Common myeloid progenitor, CD34-positive (primary cell): ENCODE data around the gene CCDC194.

ENCODE experiments used
- CTCF ChIA-PET: fragments of 350-600 bp; sonication (Branson Sonifier 250); formaldehyde crosslinking; loops from one replicate; lab custom pipeline; 2021; ENCODE audit warnings: antibody characterized with exemption; lab: Charles Lee
- POLR2A ChIA-PET: fragments of 350-600 bp; sonication (Branson Sonifier 250); formaldehyde crosslinking; loops from one replicate; lab custom pipeline; 2021; ENCODE audit warnings: antibody characterized with exemption; lab: Charles Lee
- DNase-seq, 3 donors: peaks; one replicate each; pipeline versions ENCODE4 v3.0.0 to v3.0.0-alpha.2; 2013
- H3K27ac ChIP-seq, 2 experiments: 1 replicate in 1 of 2; 2 replicates in 1 of 2; pipeline ENCODE4 v1.7.0; 2013; ENCODE audit warnings: inconsistent platforms in 2 of 2, low read length in 2 of 2, mild to moderate bottlenecking in 2 of 2, low read depth in 1 of 2, moderate library complexity in 1 of 2; ENCODE audit not compliant: severe bottlenecking in 2 of 2, insufficient read depth in 1 of 2, poor library complexity in 1 of 2
- H3K27me3 ChIP-seq, 5 experiments: replicated peaks in 2 of 5; 1 replicate in 3 of 5; 2 replicates in 2 of 5; pipeline versions ENCODE4 v1.6.1 to v1.7.0; 2013; ENCODE audit warnings: low read length in 4 of 5, mild to moderate bottlenecking in 2 of 5, moderate library complexity in 2 of 5, inconsistent platforms in 1 of 5; ENCODE audit not compliant: insufficient read depth in 5 of 5, control insufficient read depth in 4 of 5
- H3K36me3 ChIP-seq, 4 experiments: 1 replicate in 2 of 4; 2 replicates in 2 of 4; pipeline versions ENCODE4 v1.6.1 to v1.7.0; 2013; ENCODE audit warnings: low read length in 3 of 4, control low read depth in 1 of 4, mild to moderate bottlenecking in 1 of 4; ENCODE audit not compliant: control insufficient read depth in 4 of 4, insufficient read depth in 4 of 4
- H3K4me1 ChIP-seq, 4 experiments: 1 replicate in 3 of 4; 2 replicates in 1 of 4; pipeline versions ENCODE4 v1.6.1 to v1.7.1; 2013; ENCODE audit warnings: low read length in 3 of 4, mild to moderate bottlenecking in 3 of 4, control low read depth in 1 of 4, inconsistent platforms in 1 of 4, moderate library complexity in 1 of 4; ENCODE audit not compliant: control insufficient read depth in 4 of 4, insufficient read depth in 4 of 4; ENCODE audit errors: control extremely low read depth in 1 of 4
- H3K4me3 ChIP-seq, 7 experiments: 1 replicate in 4 of 7; 2 replicates in 3 of 7; pipeline versions ENCODE4 v1.5.1 to v1.7.0; 2013; ENCODE audit warnings: mild to moderate bottlenecking in 7 of 7, low read length in 6 of 7, moderate library complexity in 6 of 7, inconsistent platforms in 2 of 7, low read depth in 2 of 7, control low read depth in 1 of 7; ENCODE audit not compliant: insufficient read depth in 4 of 7, control insufficient read depth in 1 of 7; ENCODE audit errors: extremely low read depth in 1 of 7
- H3K9me3 ChIP-seq, 5 experiments: 1 replicate in 4 of 5; 2 replicates in 1 of 5; pipeline versions ENCODE4 v1.6.1 to v1.7.1; 2013; ENCODE audit warnings: low read length in 4 of 5, mild to moderate bottlenecking in 2 of 5, inconsistent platforms in 1 of 5, low read depth in 1 of 5, moderate library complexity in 1 of 5; ENCODE audit not compliant: control insufficient read depth in 4 of 5, insufficient read depth in 2 of 5; ENCODE audit errors: control extremely low read depth in 1 of 5
- WGBS: methylation state at CpG from one replicate; pipeline ENCODE4 v1.1.5; 2013; ENCODE audit not compliant: insufficient coverage; 5-methylcytosine and 5-hydroxymethylcytosine counted together

CCDC194 gene

DNA sequence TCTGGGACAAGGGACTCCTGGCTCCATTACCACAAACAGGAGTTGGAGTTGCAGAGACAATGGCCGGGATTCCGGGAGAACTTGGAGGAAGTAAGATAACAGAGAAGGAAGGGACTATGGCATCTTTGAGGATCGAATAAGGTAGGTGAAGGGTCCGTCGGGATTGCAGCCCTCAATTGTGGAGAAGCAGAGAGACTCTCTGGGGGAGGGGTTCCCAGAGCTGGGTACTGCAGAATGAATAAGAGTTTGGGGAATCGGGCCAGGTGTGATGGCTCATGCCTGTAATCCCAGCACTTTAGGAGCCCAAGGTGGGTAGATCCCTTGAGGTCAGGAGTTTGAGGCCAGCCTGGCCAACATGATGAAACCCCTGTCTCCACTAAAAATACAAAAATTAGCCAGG, 7.6 kb upstream of the CCDC194 start:
- no peak for DNase-seq
- POLR2A ChIA-PET = no interaction called here
- Histone ChIP-seq H3K4me1 (peaks cover 9 to 43% (median 33%) of the 10 kb centered on the region in 4 experiments), H3K27ac (no peak overlapping the region), H3K9me3 (no peaks in the 10 kb centered on the region), H3K27me3 (no peaks in the 10 kb centered on the region), H3K36me3 (peaks cover 0 to 24% (median 15%) of the 10 kb centered on the region in 4 experiments), H3K4me3 (no peak overlapping the region)
- CTCF ChIA-PET = interaction anchor here (1.0 kb wide), 1 partner anchor 15 kb away, joined by 3 read pairs; no protein-coding TSS in a partner anchor
- WGBS = 94% methylated on average over 6 of the region's 6 CpGs

- H3K27ac ChIP-seq = no peak overlapping the region
- H3K27me3 ChIP-seq = no peaks in the 10 kb centered on the region
- POLR2A ChIA-PET = interaction anchor here (0.7 kb wide), 1 partner anchor 73 kb away, joined by 3 read pairs; no protein-coding TSS in a partner anchor
- no peak for DNase-seq
- no peaks in the 10 kb centered on the region for H3K9me3 ChIP-seq
- WGBS = 44% methylated on average over 6 of the region's 8 CpGs
- CTCF ChIA-PET = interaction anchor here (0.9 to 1.0 kb wide), 2 partner anchors 13 to 23 kb away, joined by 3 read pairs; no protein-coding TSS in a partner anchor
- H3K4me1 ChIP-seq = peaks cover 0 to 28% (median 18%) of the 10 kb centered on the region in 4 experiments
- peaks cover 0 to 24% (median 15%) of the 10 kb centered on the region in 4 experiments for H3K36me3 ChIP-seq
- H3K4me3 ChIP-seq = no peak overlapping the region
Measured at GRCh38 chr19:17398902-17399527, 5.0 kb upstream of the CCDC194 start.

DNA sequence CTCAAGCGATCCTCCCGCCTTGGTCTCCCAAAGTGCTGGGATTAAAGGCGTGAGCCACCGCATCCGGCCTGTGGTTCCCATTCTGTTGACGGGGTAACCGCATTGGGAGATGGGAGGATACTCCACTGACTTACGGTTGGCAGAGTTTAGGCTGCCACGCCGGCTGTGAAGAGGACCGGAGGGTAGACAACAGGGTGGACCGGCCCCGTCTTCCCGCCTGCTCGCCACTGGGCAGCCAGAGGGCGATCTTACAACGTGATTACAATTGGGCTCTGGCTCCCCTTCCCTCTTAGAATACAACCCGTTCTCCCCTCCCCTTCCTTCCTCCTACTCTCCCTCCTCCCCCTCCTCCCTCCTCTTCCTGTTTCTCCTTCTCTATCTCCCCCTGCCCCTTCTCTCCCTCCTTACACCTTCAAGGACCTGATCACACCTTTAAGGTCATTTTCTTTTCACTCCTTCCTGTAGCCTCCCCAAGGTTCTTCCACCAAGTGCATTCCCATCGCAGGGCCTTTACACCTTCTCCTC, 957 bp upstream of the CCDC194 start:
- Histone ChIP-seq H3K4me3 (peak overlapping the region in 1 of 7 experiments; percentile 28), H3K4me1 (peaks cover 4 to 48% (median 40%) of the 10 kb centered on the region in 4 experiments), H3K36me3 (peaks cover 0 to 10% (median 7%) of the 10 kb centered on the region in 4 experiments), H3K27ac (no peak overlapping the region), H3K27me3 (peaks cover 0 to 3% (median 0%) of the 10 kb centered on the region in 5 experiments), H3K9me3 (no peaks in the 10 kb centered on the region)
- peak; percentile 57 to 73 (median 71) for DNase-seq
- 17% methylated on average over 18 of the region's 19 CpGs for WGBS
- CTCF ChIA-PET = interaction anchor here (0.8 to 3.4 kb wide), 6 partner anchors 10 to 49 kb away, joined by 3 to 19 read pairs (median 4); partner anchors contain the start of genes BST2 and MVB12A
- POLR2A ChIA-PET = no interaction called here

DNA sequence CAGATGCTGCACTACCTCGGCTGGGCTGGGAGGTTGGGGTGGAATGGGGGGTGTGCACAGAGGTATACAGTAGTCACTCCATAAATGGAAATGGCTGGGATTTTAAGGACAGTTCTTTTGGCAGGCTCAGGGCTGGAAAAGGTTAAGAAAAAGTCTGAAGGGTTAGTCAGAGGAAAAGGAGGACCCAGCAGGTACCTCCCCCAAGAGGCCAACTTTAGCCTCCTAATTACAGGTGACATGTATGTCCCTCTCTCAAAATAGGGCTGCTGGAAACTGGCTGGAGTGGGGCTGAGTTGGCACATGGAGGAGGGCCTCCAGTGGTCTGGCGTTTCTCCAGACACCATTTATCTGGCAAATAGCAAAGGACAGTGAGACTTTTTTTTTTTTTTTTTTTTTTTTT, 994 bp downstream of the CCDC194 start:
- Histone ChIP-seq H3K4me3 (no peak overlapping the region), H3K27ac (no peak overlapping the region), H3K4me1 (peaks cover 4 to 46% (median 38%) of the 10 kb centered on the region in 4 experiments), H3K9me3 (peaks cover 0 to 3% (median 0%) of the 10 kb centered on the region in 5 experiments), H3K36me3 (peaks cover 0 to 7% (median 3%) of the 10 kb centered on the region in 4 experiments), H3K27me3 (peaks cover 0 to 5% (median 0%) of the 10 kb centered on the region in 5 experiments)
- ChIA-PET CTCF (interaction anchor here (0.8 to 10.4 kb wide), 7 partner anchors 10 to 73 kb away, joined by 3 to 144 read pairs (median 4); partner anchors contain the start of gene MVB12A), POLR2A (no interaction called here)
- WGBS = 60% methylated on average over 1 of the region's 2 CpGs
- no peak for DNase-seq

- 8% methylated on average over 13 of the region's 26 CpGs for WGBS
- Histone ChIP-seq H3K4me1 (peaks cover 4 to 46% (median 38%) of the 10 kb centered on the region in 4 experiments), H3K27ac (no peak overlapping the region), H3K4me3 (peak overlapping the region in 6 of 7 experiments; percentile 27 to 84 (median 56)), H3K9me3 (peaks cover 0 to 3% (median 0%) of the 10 kb centered on the region in 5 experiments), H3K27me3 (peaks cover 0 to 5% (median 0%) of the 10 kb centered on the region in 5 experiments), H3K36me3 (no peaks in the 10 kb centered on the region)
- peak in 2 of 3 donors; percentile 82 to 85 for DNase-seq
- ChIA-PET CTCF (interaction anchor here (0.6 to 10.4 kb wide), 12 partner anchors 11 to 346 kb away, joined by 3 to 144 read pairs (median 4); partner anchors contain the start of gene BST2), POLR2A (interaction anchor here (0.6 to 1.1 kb wide), 2 partner anchors 33 to 53 kb away, joined by 3 read pairs; no protein-coding TSS in a partner anchor)
Measured at GRCh38 chr19:17391371-17392151, 2.4 kb downstream of the CCDC194 start.

DNA sequence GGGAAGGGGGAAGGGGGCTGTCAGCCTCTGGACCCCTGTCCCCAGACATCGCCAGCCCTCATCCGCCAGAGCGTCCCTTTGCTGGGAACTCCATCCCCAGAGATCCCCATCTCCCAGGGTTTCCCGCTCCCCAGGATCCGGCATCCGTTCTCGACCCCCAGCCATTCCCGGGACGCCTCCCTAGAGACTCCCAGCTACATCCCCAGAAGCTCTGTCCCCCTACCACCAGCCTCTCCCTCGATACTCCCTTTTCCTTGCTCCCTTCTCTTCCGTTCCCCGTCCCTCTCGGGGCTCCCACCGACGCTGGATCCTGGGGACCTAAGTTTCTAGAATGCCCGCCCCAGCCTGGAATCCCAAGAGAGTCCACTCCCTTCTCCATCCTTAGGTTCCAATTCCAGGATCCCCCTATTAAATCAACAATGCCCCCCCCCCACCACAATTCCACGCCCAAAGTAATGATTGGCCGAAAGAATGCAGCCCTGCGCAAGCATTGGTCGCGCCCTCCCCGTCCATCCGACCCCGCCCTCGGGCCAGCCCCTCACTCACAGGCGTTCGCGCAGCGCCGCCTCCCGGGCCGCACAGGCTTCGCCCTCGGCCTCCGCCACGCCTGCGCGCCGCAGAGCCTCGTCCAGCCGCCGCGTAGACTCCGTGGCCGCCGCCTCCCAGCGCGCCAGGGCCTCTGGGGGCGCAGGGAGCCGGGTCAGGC, 3.2 kb downstream of the CCDC194 start:
- H3K9me3 ChIP-seq = peaks cover 0 to 3% (median 0%) of the 10 kb centered on the region in 5 experiments
- H3K27ac ChIP-seq = no peak overlapping the region
- peak overlapping the region; percentile 32 to 84 (median 70) for H3K4me3 ChIP-seq
- ChIA-PET POLR2A (interaction anchor here (0.6 to 1.1 kb wide), 2 partner anchors 32 to 52 kb away, joined by 3 read pairs; no protein-coding TSS in a partner anchor), CTCF (interaction anchor here (0.9 to 10.4 kb wide), 7 partner anchors 10 to 317 kb away, joined by 3 to 144 read pairs (median 4); partner anchors contain the start of genes BST2 and MVB12A)
- WGBS = under 1% methylated on average over 43 of the region's 50 CpGs
- peaks cover 4 to 47% (median 38%) of the 10 kb centered on the region in 4 experiments for H3K4me1 ChIP-seq
- H3K27me3 ChIP-seq = peaks cover 0 to 5% (median 0%) of the 10 kb centered on the region in 5 experiments
- peak; percentile 92 to 94 (median 93) for DNase-seq
- no peaks in the 10 kb centered on the region for H3K36me3 ChIP-seq
